HG03575 (cell line): Measurements from ENCODE around the gene HSP90B1.
A peak's percentile ranks its signal among the peaks of the same experiment; 100 is the strongest.

Experiments
- ATAC-seq: cut with Tn5 transposase; IDR thresholded peaks from one replicate; pipeline ENCODE4 v1.9.1; 2021; ENCODE audit not compliant: unreplicated experiment, insufficient number of reproducible peaks, low FRiP score; ENCODE audit errors: extremely low read depth

Gene HSP90B1

GRCh38 chr12:103924761-103925641 is 5.2 kb upstream of the HSP90B1 start:
- peak; percentile 35 for ATAC-seq

GRCh38 chr12:103928682-103929045 is 1.5 kb upstream of the HSP90B1 start:
- ATAC-seq = no peak

GRCh38 chr12:103929046-103929783 is 995 bp upstream of the HSP90B1 start:
- ATAC-seq = no peak

GRCh38 chr12:103929784-103930033 is 501 bp upstream of the HSP90B1 start:
- no peak for ATAC-seq

GRCh38 chr12:103930787-103931735 is 851 bp downstream of the HSP90B1 start:
- no peak for ATAC-seq

GRCh38 chr12:103933237-103933636 is 3.0 kb downstream of the HSP90B1 start:
- ATAC-seq = no peak

- ATAC-seq = no peak
These were observed 6.5 kb downstream of the HSP90B1 start for GRCh38 chr12:103936679-103937078.

- no peak for ATAC-seq
These were observed 14.8 kb downstream of the HSP90B1 start for GRCh38 chr12:103944964-103945363.

- ATAC-seq = no peak
These were observed 17.8 kb downstream of the HSP90B1 start for GRCh38 chr12:103947871-103948555.

GRCh38 chr12:103948746-103949406 is 18.7 kb downstream of the HSP90B1 start:
- no peak for ATAC-seq

- no peak for ATAC-seq
These were observed 22.3 kb downstream of the HSP90B1 start for GRCh38 chr12:103952497-103952896.

- no peak for ATAC-seq
These were observed 25.8 kb downstream of the HSP90B1 start for GRCh38 chr12:103955811-103956508.

- no peak for ATAC-seq
These were observed 26.4 kb downstream of the HSP90B1 start for GRCh38 chr12:103956509-103957027.

GRCh38 chr12:103957865-103958388 is 27.7 kb downstream of the HSP90B1 start:
- ATAC-seq = no peak

- ATAC-seq = no peak
These were observed 28.4 kb downstream of the HSP90B1 start for GRCh38 chr12:103958621-103959020.

GRCh38 chr12:103960616-103961227 is 30.5 kb downstream of the HSP90B1 start:
- ATAC-seq = no peak

GRCh38 chr12:103962493-103962892 is 32.3 kb downstream of the HSP90B1 start:
- ATAC-seq = no peak
